ENCODE measurements around the gene ECEL1.

Gene ECEL1

GRCh38 chr2:232483923-232484627 is 3.6 kb downstream of the ECEL1 start:
- no peak for DNase-seq (ENCODE audit: low read depth)

GRCh38 chr2:232483311-232483922 is 4.2 kb downstream of the ECEL1 start:
- DNase-seq (ENCODE audit: low read depth) = no peak

GRCh38 chr2:232482301-232483238 is 5.1 kb downstream of the ECEL1 start:
- DNase-seq (ENCODE audit: low read depth) = no peak

GRCh38 chr2:232481322-232482140 is 6.1 kb downstream of the ECEL1 start:
- DNase-seq (ENCODE audit: low read depth) = no peak

- no peak for DNase-seq (ENCODE audit: low read depth)
Measured at GRCh38 chr2:232480201-232481190, 7.1 kb downstream of the ECEL1 start.

- no peak for DNase-seq (ENCODE audit: low read depth)
Measured at GRCh38 chr2:232479341-232480200, 8.1 kb downstream of the ECEL1 start.

GRCh38 chr2:232478571-232479340 is 8.9 kb downstream of the ECEL1 start:
- DNase-seq (ENCODE audit: low read depth) = no peak

GRCh38 chr2:232477751-232478510 is 9.7 kb downstream of the ECEL1 start:
- DNase-seq (ENCODE audit: low read depth) = no peak

- DNase-seq (ENCODE audit: low read depth) = no peak
Measured at GRCh38 chr2:232476791-232477190, 10.8 kb downstream of the ECEL1 start.

GRCh38 chr2:232476045-232476444 is 11.6 kb downstream of the ECEL1 start:
- DNase-seq (ENCODE audit: low read depth) = no peak

GRCh38 chr2:232473467-232473890 is 14.2 kb downstream of the ECEL1 start:
- DNase-seq (ENCODE audit: low read depth) = no peak

GRCh38 chr2:232466221-232466620 is 21.4 kb downstream of the ECEL1 start:
- no peak for DNase-seq (ENCODE audit: low read depth)

- no peak for DNase-seq (ENCODE audit: low read depth)
Measured at GRCh38 chr2:232465061-232465460, 22.6 kb downstream of the ECEL1 start.

- DNase-seq (ENCODE audit: low read depth) = no peak
Measured at GRCh38 chr2:232464544-232464885, 23.1 kb downstream of the ECEL1 start.

- no peak for DNase-seq (ENCODE audit: low read depth)
Measured at GRCh38 chr2:232463701-232464543, 23.7 kb downstream of the ECEL1 start.

GRCh38 chr2:232460171-232460570 is 27.5 kb downstream of the ECEL1 start:
- DNase-seq (ENCODE audit: low read depth) = no peak

GRCh38 chr2:232459419-232460035 is 28.1 kb downstream of the ECEL1 start:
- no peak for DNase-seq (ENCODE audit: low read depth)
